Measurements from ENCODE around the gene FAM204A. TPM values are rescaled to one million over a fixed set of nuclear protein-coding genes. Genes with fewer than 3 reads are reported as not detected.

The FAM204A gene
- total RNA-seq, 6 experiments from 2014 or later: 50.8 to 69.4 (median 60.6) TPM

DNA sequence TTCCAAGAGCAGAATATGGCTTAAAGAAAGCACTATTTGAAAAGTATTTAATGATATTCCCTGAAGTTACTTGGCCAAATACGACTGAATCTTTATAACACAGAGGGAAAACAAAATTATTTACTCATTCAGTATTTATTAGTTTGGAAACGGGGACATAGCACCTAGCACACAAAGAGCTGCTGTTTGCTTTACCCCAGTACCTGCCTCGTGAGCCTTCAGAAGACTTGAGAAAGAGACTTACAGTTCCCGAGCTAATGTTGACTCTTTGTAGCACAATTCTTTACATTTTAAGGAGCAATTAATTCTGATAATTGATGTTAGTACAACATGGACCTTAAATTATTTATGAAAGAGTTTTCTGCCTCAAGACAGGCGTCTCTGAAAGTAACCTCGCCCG is 88.7 kb downstream of the FAM204A start:
- Mint-ChIP-seq H3K27me3 (ENCODE audit: insufficient read depth) (peaks cover 19% of the 10 kb centered on the region), H3K9me3 (no peaks in the 10 kb centered on the region), H3K4me3 (no peak overlapping the region)

DNA sequence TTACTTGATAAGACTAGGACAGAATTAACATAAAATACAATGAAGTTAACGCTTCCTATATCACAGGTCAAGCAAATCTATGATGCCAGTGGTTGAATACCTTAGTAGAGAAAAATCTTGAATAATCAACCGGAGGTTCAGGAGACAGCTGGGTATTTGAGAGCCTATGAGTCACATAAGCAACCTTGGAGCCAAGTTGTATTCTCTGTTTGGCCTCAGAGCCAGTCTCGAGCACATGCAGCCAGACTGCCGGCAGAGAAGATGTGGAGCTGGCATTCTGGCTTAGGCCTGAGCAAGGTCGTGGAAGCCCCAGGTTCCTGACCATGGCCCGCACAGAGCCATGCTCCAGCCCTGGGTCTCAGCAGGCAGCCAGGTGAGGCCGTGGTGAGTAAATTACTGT is 90.3 kb downstream of the FAM204A start:
- Mint-ChIP-seq H3K27ac (no peak overlapping the region), H3K9me3 (no peaks in the 10 kb centered on the region), H3K4me1 (ENCODE audit: low read depth) (no peaks in the 10 kb centered on the region), H3K4me3 (no peak overlapping the region), H3K27me3 (ENCODE audit: insufficient read depth) (peaks cover 12% of the 10 kb centered on the region), H3K36me3 (ENCODE audit: low read depth) (no peaks in the 10 kb centered on the region)
- no peak for DNase-seq
- TF ChIP-seq, protein P1, sequence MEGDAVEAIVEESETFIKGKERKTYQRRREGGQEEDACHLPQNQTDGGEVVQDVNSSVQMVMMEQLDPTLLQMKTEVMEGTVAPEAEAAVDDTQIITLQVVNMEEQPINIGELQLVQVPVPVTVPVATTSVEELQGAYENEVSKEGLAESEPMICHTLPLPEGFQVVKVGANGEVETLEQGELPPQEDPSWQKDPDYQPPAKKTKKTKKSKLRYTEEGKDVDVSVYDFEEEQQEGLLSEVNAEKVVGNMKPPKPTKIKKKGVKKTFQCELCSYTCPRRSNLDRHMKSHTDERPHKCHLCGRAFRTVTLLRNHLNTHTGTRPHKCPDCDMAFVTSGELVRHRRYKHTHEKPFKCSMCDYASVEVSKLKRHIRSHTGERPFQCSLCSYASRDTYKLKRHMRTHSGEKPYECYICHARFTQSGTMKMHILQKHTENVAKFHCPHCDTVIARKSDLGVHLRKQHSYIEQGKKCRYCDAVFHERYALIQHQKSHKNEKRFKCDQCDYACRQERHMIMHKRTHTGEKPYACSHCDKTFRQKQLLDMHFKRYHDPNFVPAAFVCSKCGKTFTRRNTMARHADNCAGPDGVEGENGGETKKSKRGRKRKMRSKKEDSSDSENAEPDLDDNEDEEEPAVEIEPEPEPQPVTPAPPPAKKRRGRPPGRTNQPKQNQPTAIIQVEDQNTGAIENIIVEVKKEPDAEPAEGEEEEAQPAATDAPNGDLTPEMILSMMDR (IDR thresholded peaks at IDR 0.05): no peak

More for the DNA sequence above, 88.7 kb downstream of the FAM204A start:
- no peaks in the 10 kb centered on the region for H3K4me1 Mint-ChIP-seq (ENCODE audit: low read depth)
- TF ChIP-seq, protein P1 (IDR thresholded peaks at IDR 0.05): no peak
- no peaks in the 10 kb centered on the region for H3K36me3 Mint-ChIP-seq (ENCODE audit: low read depth)
- DNase-seq: no peak
- no peak overlapping the region for H3K27ac Mint-ChIP-seq

DNA sequence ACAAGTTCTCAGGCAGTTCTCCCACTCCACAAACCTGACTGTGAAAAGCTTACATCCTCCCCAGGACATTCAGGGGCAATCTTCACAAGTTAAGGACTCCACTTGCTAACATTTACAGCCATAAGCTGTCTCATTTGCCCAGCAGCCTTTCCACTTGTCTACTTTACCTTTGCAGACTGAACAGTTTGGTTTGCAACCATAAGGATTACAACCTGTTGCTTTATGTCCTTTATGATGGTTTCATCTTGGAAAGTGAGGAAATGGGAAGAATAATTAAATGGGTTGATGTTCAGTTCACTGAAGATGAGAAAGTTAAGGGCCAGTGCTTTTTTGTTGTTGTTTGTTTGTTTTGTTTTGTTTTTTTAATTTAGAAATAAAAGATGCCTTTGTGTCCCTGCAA is 92.4 kb downstream of the FAM204A start:
- DNase-seq: no peak
- TF ChIP-seq, protein P1 (IDR thresholded peaks at IDR 0.05): no peak
- H3K4me1 Mint-ChIP-seq (ENCODE audit: low read depth): no peaks in the 10 kb centered on the region
- peaks cover 8% of the 10 kb centered on the region for H3K27me3 Mint-ChIP-seq (ENCODE audit: insufficient read depth)
- H3K4me3 Mint-ChIP-seq: no peak overlapping the region
- no peak overlapping the region for H3K27ac Mint-ChIP-seq
- H3K36me3 Mint-ChIP-seq (ENCODE audit: low read depth): no peaks in the 10 kb centered on the region
- H3K9me3 Mint-ChIP-seq: no peaks in the 10 kb centered on the region
